GM21576 (cell line): ENCODE data around the gene PPP6R1.

ENCODE experiments used
- ATAC-seq: cut with Tn5 transposase; IDR thresholded peaks from one replicate; pipeline ENCODE4 v1.9.1; 2021; ENCODE audit warnings: mild to moderate bottlenecking, moderate library complexity; ENCODE audit not compliant: unreplicated experiment

PPP6R1 gene

DNA sequence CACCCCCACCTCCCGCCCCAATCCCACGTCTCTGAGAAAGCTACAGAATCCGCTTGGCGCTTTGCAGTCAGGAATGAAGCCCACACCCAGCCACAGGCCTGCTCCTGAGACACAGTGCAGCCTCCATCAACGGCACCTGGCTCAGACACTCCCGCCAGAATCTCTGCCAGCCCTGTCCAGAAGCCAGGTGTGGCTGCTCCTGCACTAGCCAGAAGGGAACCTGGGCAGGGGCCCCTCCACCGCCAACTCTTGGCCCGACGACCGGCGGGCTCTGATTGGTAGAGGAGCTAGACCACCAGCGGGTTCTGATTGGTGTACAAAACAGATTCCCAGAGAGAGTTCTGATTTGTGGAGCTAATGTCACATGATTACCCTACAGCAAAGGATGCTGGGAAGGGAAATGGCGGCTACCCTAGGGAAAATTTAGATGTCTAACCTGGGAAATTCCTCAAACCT is 2.9 kb upstream of the PPP6R1 start:
- ATAC-seq: no peak

GRCh38 chr19:55259540-55260210 is 858 bp upstream of the PPP6R1 start:
- no peak for ATAC-seq

DNA sequence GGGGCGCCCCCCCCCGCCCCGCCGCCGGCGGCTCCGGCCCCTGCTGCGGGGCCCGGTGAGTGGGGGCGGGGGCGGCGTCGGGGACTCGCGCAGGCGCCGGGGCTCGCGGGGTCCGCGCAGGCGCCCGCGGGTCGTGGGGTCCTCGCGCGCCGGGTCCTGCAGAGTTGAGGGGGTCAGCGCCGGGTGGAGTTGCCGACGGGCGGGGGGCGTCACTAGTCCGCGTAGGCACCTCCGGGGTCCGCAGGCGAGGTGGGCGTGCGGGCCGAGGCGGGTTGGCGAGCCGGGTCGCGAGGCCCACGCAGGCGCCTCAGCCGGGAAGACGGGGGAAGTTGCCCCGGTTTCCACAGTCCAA is 365 bp downstream of the PPP6R1 start:
- peak; percentile 6 for ATAC-seq

DNA sequence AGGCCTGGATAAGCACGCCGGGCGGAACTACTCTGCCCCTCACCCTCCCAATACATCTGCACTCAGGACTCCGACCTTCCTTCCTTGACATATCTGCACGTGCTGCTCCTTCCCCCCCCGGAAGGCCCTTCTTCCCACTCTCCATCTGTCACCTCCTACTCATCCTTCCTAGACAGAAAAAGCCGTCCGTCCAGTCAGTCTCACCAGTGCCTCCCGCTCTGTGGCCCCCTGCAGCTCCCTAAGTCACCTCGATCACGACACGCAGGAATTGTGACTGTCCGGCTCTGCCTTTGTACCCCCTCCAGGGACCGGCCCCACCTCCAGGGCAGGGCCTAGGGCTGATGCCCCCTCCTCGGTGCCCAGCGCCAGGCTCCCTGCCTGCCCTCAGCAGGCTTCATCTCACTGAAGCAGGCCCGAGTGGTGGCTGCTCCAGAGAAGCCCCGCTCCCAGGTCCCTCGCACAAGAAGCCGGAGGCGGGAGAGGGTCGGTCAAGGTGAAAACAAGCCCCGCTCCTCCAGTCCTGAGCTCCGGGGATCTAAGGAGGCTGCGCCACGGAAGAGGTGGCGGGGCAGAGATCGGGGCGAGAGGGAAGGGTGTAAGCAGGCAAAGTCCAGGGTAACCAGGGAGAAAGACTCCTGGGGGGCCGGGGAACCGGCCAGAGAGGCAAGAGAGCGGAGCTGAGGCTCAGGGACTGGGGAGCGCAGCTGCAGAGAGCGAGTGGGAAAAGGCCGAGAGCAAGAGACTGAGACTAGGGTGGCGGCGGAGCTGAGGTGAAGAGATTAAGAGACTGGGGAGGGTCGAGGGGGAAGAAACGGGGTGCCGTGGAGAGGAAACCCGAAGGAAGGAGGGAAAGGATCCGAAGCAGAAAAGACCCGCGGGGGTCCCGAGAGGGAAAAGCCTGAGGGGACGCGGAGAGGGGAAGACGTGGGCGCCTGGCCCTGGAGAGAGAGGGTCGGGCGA is 1.1 kb downstream of the PPP6R1 start:
- ATAC-seq: no peak

GRCh38 chr19:55256562-55257460 is 2.0 kb downstream of the PPP6R1 start:
- ATAC-seq: no peak

- no peak for ATAC-seq
Measured at GRCh38 chr19:55255618-55256423, 3.0 kb downstream of the PPP6R1 start.

- no peak for ATAC-seq
Measured at GRCh38 chr19:55254625-55254977, 4.2 kb downstream of the PPP6R1 start.

GRCh38 chr19:55253842-55254624 is 4.8 kb downstream of the PPP6R1 start:
- peak; percentile 42 for ATAC-seq

DNA sequence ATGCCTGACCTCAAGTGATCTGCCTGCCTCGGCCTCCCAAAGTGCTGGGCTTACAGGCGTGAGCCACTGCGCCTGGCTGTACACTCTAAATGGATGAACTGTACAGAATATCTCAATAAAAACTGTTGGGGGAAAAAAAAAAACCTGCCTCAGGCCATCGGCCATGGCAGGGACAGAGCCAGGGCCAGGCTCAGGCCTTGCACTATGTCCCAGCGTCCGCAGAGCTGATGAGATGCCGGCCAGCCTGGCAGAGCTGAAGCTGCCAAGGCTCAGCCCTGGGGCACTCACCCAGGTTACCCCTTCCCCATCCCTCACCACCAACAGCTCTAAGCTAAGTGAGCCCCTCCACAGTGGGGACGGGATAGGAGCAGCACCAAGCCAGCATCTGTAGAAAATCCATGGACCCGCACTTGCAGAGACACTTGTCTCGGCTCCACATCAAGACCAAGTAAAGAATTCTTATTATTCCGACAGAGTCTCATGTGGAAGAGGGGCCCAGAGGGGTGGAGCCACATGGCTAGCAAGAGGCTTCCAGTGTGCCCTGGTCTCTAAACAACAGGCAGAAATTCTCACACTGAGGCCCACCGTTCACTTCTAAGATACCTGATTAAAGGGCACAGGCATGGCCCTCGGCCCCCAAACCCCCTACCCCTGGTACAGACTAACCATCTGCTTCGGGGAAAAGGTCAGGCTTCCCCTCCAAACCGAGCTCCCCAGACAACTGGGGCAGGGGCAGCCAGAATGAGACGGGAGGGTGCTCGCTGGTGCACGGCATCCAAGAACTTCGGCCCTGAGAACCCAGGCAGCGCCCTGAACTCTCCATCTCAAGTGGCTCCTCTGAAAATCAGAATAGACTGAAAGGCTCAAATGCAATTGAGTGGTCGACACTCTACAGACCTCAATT is 5.8 kb downstream of the PPP6R1 start:
- ATAC-seq: no peak

- no peak for ATAC-seq
Measured at GRCh38 chr19:55251341-55252081, 7.3 kb downstream of the PPP6R1 start.

DNA sequence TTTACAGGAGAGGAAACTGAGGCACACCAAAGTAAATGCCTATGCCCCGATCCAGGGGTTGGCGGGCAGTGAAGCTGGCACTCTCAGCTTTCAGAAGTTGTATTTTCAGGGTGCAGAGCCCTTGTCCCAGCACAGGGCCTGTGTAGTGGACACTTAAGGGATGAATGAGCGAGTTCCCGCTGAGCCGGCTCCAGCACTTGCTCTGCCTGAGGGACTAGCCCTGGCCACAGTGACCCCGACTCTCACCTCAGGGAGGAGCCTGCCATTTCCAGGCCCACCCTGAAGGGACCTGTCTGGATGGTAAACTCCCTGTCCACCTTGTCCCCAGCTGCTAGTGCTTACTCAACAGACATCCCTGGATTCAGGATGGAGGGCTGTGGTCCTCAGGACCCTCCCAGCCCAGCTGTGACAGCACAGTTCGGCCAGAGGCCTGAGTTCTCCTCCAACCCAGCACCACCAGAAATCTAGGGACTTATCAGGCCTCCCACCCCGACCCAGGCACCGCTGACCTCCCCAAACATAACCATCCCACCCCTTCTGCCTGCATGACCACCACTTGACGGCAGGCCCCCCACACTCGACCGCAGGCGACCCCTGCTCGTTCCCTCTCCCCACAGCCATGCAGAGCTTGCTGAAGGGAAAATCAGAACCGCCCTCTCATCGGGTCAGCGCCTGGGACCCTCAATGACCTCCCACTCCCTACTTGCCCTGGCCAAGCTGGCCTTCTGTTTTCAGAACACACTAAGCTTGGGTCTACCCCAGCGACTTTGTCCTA is 8.4 kb downstream of the PPP6R1 start:
- ATAC-seq: no peak

- ATAC-seq: no peak
Measured at GRCh38 chr19:55249841-55250240, 9.0 kb downstream of the PPP6R1 start.

DNA sequence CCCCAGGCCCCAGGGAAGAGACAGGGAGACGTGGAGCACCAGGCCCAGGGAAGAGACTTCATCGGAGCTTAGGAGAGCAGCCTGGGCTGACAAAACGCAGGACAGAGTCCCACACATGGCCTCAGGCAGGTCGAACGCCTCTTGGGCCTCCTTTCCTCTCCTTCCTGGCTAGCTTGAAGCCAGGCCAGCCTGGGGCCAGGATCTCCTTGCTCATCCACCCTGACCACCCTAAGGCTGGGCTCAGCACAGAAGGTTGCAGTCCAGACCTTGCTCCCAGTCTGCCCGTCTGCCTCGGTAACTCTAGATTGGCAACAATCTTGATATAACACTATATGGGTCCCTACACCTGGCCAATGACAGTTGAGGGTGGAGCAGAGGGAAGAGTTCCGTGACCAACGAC is 10.1 kb downstream of the PPP6R1 start:
- no peak for ATAC-seq

DNA sequence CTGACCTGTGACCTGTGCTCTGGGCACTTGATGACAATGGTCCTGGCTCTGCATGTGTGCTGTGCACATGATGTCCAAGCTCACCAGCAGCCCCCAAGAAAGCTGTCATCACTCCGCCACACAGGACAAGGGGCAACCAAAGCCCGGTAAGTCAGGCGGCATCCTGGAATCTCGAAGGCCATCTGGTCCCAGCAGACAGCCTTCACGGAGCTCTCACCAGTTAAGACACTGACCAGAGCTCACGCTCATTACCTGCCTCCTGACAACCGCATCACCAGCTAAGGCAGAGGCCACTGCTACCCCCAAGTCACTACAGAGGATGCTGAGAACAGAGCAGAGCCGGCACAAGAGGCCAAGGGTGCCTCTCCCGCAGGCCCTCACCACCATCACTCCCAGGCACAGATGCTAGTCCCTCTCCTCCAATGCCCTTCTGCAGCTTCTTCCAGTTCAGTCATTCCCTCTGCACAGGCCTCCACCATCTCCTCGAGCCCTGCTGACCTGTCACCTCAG is 10.6 kb downstream of the PPP6R1 start:
- ATAC-seq: no peak

DNA sequence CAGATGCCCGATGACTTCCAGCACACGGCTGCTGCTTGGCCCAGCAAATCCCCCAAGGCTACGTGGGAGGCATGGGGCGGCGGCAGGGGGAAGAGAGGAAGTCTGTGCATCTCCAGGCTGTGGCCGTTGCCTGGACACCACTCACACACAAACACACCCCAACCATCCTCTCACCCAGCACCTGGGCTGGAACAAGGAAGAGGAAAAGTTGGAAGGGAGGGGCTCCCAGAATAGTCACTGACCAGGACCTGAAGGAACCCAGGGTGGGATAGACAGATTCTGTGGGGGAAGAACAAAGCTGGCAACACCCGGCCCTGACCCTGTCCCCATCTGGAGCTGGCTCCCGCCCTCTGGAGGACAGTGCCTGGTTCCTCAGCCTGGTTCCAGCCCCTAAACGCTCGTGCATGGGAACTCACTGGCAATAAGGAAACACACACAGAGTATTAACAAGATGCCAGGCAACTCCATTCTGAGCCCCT is 11.2 kb downstream of the PPP6R1 start:
- ATAC-seq: no peak
